Osteocyte (in vitro differentiated cells): ENCODE results near the gene GAB2. TPM values are rescaled to one million over a fixed set of nuclear protein-coding genes. Genes with fewer than 3 reads are reported as not detected.

Experiments
- DNase-seq: peaks from one replicate; pipeline ENCODE4 v3.0.0; 2021; ENCODE audit warnings: mixed read lengths; ENCODE audit not compliant: unreplicated experiment; ENCODE audit errors: extremely low spot score
- H3K27ac Mint-ChIP-seq: one replicate; pipeline ENCODE4 v1.8.0; 2021; ENCODE audit warnings: mild to moderate bottlenecking, mixed read lengths; ENCODE audit not compliant: unreplicated experiment
- H3K27me3 Mint-ChIP-seq: one replicate; pipeline ENCODE4 v1.8.0; 2021; ENCODE audit warnings: mixed read lengths; ENCODE audit not compliant: unreplicated experiment
- H3K36me3 Mint-ChIP-seq: one replicate; pipeline ENCODE4 v1.8.0; 2021; ENCODE audit warnings: mixed read lengths; ENCODE audit not compliant: unreplicated experiment
- H3K4me1 Mint-ChIP-seq: one replicate; pipeline ENCODE4 v1.8.0; 2021; ENCODE audit warnings: mixed read lengths; ENCODE audit not compliant: unreplicated experiment
- H3K4me3 Mint-ChIP-seq: one replicate; pipeline ENCODE4 v1.8.0; 2021; ENCODE audit warnings: mild to moderate bottlenecking, moderate library complexity, mixed read lengths; ENCODE audit not compliant: unreplicated experiment
- H3K9me3 Mint-ChIP-seq: one replicate; pipeline ENCODE4 v1.8.0; 2021; ENCODE audit warnings: mixed read lengths; ENCODE audit not compliant: unreplicated experiment
- CTCF ChIP-seq: fragments of 200-600 bp; sonication (generic); IDR thresholded peaks from 2 replicates; pipeline ENCODE4 v1.5.0; 2021; ENCODE audit warnings: antibody characterized with exemption, mild to moderate bottlenecking, moderate library complexity
- total RNA-seq: library from RNA; stranded (reverse); gene quantifications from 2 replicates; pipeline ENCODE4 v1.2.1, GENCODE V29; 2021

GAB2 gene
- total RNA-seq, 1 donor from 2014 or later, result 11.4 TPM

- peaks cover 5% of the 10 kb centered on the region for H3K36me3 Mint-ChIP-seq
- no peak for TF ChIP-seq CTCF
- H3K4me1 Mint-ChIP-seq, result peaks cover 48% of the 10 kb centered on the region
- DNase-seq, result no peak
- H3K9me3 Mint-ChIP-seq, result no peaks in the 10 kb centered on the region
- H3K27me3 Mint-ChIP-seq, result no peaks in the 10 kb centered on the region
- H3K4me3 Mint-ChIP-seq, result peak overlapping the region; percentile 99
- no peak overlapping the region for H3K27ac Mint-ChIP-seq
Measured at GRCh38 chr11:78190374-78190773, 227.2 kb downstream of the GAB2 start.

GRCh38 chr11:78189851-78190250 lies 227.8 kb downstream of the GAB2 start:
- no peaks in the 10 kb centered on the region for H3K27me3 Mint-ChIP-seq
- H3K4me3 Mint-ChIP-seq, result peak overlapping the region; percentile 99
- DNase-seq, result no peak
- H3K4me1 Mint-ChIP-seq, result peaks cover 48% of the 10 kb centered on the region
- peak overlapping the region; percentile 56 for H3K27ac Mint-ChIP-seq
- H3K9me3 Mint-ChIP-seq, result no peaks in the 10 kb centered on the region
- peaks cover 5% of the 10 kb centered on the region for H3K36me3 Mint-ChIP-seq
- TF ChIP-seq CTCF, result no peak

GRCh38 chr11:78189174-78189724 lies 228.4 kb downstream of the GAB2 start:
- Mint-ChIP-seq H3K27ac (peak overlapping the region; percentile 56), H3K36me3 (no peaks in the 10 kb centered on the region), H3K4me1 (peaks cover 48% of the 10 kb centered on the region), H3K27me3 (no peaks in the 10 kb centered on the region), H3K4me3 (peak overlapping the region; percentile 99), H3K9me3 (no peaks in the 10 kb centered on the region)
- TF ChIP-seq CTCF, result no peak
- no peak for DNase-seq

DNA sequence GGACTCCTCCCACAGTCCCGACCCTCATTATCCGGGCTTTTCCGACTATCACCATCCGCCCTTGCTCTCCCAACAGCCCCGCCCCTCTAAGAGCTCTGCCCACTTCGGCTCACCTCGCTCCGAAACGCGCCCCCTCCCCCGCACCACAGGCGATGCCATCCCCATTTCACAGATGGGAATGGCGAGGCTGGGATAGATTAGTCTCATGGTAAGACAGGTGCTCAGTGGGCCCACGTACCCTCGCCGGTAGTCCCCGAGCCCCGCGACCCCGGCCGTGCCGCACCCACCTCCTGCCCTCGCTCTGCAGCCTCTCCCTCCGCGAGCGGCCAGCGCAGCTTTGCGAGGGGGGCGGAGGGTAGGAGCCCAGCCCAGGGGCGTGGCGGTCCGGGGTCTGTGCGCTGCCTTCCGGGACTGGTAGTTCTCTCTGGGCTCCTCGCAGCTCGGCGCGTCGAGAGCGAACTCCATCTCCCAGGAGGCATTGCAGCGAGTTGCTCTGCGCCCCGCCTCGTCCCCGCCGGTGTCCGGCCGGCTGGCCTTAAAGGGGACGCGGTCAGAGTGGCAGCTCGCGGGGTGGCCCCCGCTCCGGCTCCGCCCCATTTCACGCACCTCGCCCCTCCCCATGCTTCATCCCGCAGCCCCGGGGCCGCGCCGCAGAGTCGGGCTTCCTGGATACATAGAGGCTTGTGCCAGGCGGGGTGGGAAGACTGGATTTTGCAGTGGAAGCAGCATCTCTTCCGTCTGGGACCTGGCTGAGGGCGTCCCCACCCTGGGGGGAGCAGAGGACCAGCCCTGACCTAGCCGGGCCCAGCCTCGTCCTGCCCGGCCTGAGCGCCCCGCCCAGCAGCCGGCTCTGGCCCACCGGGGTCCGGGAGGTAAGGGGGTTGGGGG lies 229.1 kb downstream of the GAB2 start, which contains the start of the genes KCTD21 and USP35:
KCTD21 (minus strand) TSS at position 341 of the 888 bp plus-strand sequence. CDS start 14,072 bp downstream, outside the sequence.
USP35 (plus strand) TSS at position 634 of the 888 bp plus-strand sequence. CDS start 7,327 bp downstream, outside the sequence.
- no peaks in the 10 kb centered on the region for H3K36me3 Mint-ChIP-seq
- H3K4me1 Mint-ChIP-seq, result peaks cover 48% of the 10 kb centered on the region
- H3K4me3 Mint-ChIP-seq, result peak within 1 kb of the TSS; percentile 99
- H3K9me3 Mint-ChIP-seq, result no peaks in the 10 kb centered on the region
- peak within 1 kb of the TSS; percentile 86 for H3K27ac Mint-ChIP-seq
- TF ChIP-seq CTCF, result no peak
- DNase-seq, result peak; percentile 98
- H3K27me3 Mint-ChIP-seq, result no peaks in the 10 kb centered on the region
